ENCODE results near the gene NCK2.

Gene NCK2

GRCh38 chr2:105814291-105814940, 69.7 kb downstream of the NCK2 start:
- DNase-seq (no peak), ATAC-seq (no peak)

DNA sequence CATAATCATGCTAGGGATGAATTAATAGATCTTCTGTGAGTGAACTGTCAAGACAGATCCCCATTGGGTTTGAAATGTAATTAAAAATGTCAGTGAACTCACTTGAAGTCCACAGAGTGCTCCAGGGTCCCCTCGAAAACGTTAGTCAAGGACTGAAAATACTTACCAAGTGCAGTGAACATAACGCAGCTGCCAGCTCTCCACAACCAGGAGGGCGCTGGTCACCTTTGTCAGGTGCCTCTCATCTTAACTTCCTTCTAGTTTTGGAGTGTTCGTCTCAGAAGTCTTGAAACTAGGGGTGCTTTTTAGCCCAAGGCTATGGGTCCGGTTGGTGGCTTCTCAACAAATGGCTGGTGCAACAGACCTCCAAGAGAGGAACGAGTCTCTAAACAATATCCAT, 70.7 kb downstream of the NCK2 start:
- DNase-seq: no peak
- ATAC-seq: no peak

GRCh38 chr2:105820151-105820550, 75.4 kb downstream of the NCK2 start:
- DNase-seq: no peak
- ATAC-seq: no peak

DNA sequence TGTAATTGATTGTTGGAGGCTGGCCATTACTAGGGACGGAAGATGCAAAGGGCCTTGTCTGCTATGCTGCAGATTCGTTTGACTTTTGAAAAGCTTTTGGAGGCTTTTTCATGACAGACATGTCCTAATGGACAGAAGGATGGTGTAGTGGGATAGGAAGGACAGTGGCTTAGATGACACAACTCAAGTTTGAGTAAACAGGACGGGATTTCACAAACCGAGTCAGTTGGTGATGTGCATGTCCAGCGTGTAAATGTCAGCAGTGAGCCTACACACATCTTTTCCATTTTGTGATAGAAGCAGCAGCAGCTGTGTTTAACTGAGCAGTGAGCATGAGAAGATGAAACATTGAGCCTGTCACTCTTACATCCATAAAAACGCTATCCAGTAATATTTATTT, 76.0 kb downstream of the NCK2 start:
- no peak for DNase-seq

GRCh38 chr2:105821428-105822125, 76.9 kb downstream of the NCK2 start:
- DNase-seq (no peak), ATAC-seq (no peak)

More for the DNA sequence above, 76.0 kb downstream of the NCK2 start:
- peak; percentile 37 for ATAC-seq

DNA sequence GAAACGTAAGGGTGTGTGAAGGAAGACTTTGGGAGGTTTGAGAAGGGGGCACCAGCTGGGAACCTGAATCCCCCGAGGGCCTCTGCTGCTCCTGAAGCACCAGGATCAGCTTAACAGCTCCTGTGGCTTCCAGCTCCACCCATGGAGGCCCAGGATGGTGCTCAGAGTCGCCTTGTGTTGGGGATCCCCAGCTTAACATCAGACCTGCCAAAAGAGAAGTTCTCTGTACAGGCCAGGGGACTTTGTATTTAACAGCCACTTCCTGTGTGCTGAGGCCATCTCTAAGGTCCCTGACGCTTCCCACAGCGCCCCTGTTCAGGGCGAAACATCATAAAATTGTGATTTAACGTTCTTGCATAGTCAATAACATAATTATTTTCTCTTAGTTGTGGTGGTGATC, 77.5 kb downstream of the NCK2 start:
- ATAC-seq (peak; percentile 81), DNase-seq (peak; percentile 45)

DNA sequence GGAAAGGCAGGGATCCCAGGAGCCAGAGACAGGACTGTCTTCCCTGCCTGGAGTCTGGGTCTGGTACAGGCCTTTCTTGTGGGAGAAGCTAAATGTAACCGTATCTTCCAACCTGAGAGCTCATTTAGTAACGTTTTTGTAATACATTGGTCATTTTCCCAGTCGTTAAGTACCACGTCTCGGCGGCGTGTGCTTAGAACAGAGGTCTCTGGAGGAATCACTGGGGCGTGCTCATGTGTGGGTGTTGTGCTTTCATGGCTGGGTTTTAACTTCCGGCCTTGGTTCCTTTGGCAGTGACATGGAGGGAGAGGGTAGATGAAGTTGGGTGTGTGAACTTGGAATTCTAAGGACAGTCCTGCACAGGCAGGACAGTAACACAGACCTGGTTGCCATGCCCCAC, 79.7 kb downstream of the NCK2 start:
- DNase-seq (no peak), ATAC-seq (no peak)

GRCh38 chr2:105827351-105828096, 82.8 kb downstream of the NCK2 start:
- ATAC-seq (peak; percentile 89), DNase-seq (no peak)

DNA sequence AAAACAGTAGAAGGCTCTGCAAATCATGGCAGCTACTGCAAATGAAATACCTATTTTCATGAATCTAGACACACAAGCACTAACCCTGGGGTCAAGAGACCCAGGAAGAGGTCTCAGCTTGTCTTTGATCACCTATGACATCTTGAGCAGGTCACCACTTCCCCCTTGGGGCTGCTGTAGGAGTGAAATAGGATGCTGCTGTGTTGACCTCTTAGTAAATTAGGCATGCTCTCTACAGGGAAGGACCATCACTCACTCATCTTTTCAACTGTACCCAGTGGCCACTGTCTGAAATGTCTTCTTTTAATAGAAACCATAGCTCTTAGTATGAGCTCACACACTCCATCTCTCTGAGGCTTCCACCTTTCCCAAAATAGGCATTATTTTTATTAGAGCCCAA, 83.8 kb downstream of the NCK2 start:
- DNase-seq: no peak
- no peak for ATAC-seq

- ATAC-seq (no peak), DNase-seq (no peak)
Measured at GRCh38 chr2:105834931-105835330, 90.2 kb downstream of the NCK2 start.

GRCh38 chr2:105836341-105836740, 91.6 kb downstream of the NCK2 start:
- ATAC-seq: peak; percentile 1

GRCh38 chr2:105836840-105837692, 92.4 kb downstream of the NCK2 start:
- peak; percentile 87 for ATAC-seq
- peak; percentile 64 for DNase-seq

More at GRCh38 chr2:105836341-105836740, 91.6 kb downstream of the NCK2 start:
- DNase-seq: no peak

DNA sequence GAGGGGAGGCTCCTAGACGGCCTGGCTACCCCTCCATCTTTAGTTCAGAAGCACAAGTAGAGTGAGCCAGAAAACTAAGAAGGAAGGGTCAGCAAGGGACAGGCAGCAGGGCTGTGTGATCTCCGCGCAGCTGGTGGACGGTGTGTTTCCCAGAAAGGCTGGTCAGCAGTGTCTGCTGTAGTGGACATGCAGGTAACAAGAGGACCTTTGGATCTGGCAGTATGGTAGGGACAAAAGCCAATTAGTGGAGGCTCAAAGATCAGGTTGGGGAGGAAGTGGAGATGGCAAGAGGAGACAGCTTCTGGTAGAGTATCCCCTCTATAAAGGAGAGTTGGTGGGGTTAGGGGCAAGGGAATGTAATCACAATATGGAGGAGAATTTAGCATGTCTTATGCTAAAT, 95.1 kb downstream of the NCK2 start:
- no peak for DNase-seq
- no peak for ATAC-seq

DNA sequence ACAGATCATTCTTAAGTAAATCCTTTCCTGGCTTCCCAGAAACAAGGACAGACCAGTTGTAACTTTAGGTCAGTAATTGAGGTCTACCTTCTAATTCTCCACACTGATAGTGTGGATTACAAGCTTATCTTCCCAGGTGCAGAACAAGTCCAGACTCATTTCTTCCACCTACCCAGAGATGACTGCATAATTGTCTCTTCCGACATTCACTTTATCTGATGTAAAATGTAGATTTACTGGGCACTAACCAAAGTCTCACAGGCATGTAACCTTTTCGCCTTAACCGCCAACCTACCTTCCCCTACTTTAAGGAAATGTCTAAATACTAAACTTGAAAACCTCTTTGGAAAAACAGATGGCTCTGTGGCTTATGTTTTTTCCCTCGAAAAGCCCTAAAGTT, 96.2 kb downstream of the NCK2 start:
- ATAC-seq: peak; percentile 19

GRCh38 chr2:105841551-105841950, 96.8 kb downstream of the NCK2 start:
- no peak for DNase-seq
- no peak for ATAC-seq

More for the DNA sequence above, 96.2 kb downstream of the NCK2 start:
- no peak for DNase-seq

DNA sequence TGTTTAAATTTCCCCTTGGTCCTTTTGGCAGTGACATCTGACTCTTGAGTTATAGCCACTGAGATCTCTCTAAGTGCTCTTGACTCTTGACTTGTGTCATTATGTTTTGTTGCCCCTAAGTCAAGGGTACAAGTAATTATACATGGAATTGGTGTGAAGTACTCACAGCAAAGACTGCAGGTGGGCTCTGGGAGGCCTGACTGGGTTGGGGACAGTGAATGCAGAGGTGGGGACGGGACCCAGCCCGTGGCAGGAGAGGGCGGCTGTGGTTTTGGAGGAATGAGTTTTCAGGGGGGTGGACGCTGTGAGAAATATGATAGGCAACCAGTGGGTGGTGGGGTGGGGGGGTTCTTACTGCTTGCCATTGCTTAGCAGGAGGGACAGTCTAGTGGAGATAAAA, 97.8 kb downstream of the NCK2 start:
- ATAC-seq (peak; percentile 40), DNase-seq (peak; percentile 60)

DNA sequence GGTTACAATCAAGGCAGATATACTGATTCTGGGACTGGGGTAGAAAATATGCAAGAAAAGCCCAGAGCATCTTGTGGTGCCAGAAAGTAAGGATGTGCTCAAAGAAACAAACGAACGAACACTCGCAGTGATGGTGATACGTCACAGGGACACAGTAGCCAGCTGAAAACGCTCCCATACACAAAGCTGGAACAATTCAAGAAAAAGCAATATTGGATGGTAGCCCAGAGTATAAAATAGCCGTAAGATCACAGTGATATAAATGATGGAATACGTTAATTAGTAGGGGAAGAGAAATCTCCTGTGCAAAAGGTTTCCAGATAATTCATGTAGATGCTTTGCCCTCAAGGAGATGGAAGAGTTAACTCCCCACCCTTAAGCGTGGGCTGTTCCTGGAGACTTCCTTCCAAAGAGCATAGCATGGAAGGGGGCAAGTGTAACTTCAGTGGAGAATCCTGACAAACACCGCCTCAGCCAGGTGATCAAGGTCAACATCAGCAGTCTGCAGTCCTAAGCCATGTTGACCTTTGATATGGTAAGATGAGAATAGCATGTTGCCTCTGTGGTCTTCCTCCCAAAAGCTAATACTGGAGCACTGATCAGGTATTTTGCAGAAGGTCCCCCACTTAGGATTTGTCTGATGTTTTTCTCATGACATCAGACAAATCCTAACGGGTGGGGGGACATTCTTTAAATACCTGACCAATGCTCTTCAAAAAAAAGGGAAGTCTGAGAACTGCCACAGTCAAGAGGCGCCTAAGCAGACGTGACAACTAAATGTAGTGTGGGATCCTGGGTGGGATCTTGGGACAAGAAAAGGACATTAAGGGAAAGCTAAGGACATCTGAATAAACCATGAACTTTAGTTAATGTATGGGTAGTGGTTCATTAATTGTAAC, 99.0 kb downstream of the NCK2 start:
- ATAC-seq: no peak
- no peak for DNase-seq

- DNase-seq: no peak
- no peak for ATAC-seq
Measured at GRCh38 chr2:105845976-105846375, 101.3 kb downstream of the NCK2 start.

GRCh38 chr2:105847056-105847455, 102.3 kb downstream of the NCK2 start:
- ATAC-seq: no peak
- DNase-seq: no peak

DNA sequence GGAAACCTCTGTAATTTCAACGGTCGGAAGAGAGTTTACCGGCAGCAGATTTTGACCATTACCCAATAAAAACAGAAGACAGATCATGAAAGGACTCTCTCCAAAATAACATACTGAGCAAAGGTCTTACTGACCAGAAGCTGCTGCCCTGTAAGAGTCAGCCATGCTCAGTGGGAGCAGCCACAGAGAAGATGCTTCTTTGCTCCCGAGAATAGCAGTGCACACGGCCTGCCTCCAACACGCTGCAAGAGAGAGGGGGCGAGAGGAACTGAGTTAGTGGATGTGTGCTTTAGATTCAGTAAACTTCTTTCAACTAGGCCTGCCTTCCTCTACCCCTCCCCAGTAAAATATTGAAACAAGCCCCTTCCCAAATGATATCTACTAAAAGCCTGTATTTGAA, 103.7 kb downstream of the NCK2 start:
- ATAC-seq (no peak), DNase-seq (no peak)
